Stimulated activated CD4-positive, alpha-beta T cell treated with anti-CD3 and anti-CD28 coated beads, Interleukin-1b, Interleukin-23, amount 100 ng/mL, for 24 hours (primary cell): ENCODE measurements around the gene CAPN7.

ENCODE experiments used
- DNase-seq, 4 experiments: peaks; one replicate each; pipeline ENCODE4 v3.0.0-alpha.2; 2020; ENCODE audit warnings: low read depth in 4 of 4, low spot score in 1 of 4

The CAPN7 gene

DNA sequence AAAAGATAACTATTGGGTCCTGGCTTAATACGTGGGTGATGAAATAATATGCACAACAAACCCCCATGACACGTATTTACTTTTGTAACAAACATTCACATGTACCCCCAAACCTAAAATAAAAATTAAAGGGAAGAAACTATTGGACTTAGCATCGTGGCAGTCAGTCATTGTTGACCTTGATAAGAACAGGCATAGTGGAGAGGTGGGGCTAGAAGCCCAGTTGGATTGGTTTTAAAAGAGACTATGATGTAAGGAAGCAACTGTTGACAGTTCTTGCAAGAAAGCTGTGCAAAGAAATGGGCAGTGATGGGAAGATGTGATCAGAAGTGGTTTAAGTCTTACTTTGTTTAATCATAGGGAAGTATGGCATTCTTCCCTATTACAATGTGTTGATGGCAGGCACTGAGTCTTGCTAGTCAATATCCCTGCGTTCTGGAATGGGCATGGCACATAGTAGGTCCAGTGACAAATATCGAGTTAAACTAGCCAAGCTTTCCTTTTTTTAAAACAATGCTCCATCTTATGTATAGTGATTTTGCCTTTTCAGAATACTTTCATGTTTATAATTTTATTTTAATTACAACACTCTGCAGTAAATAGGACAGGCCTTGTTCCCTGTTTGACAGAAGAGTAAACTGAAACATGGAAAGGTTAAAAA is 37.9 kb downstream of the CAPN7 start:
- no peak for DNase-seq

DNA sequence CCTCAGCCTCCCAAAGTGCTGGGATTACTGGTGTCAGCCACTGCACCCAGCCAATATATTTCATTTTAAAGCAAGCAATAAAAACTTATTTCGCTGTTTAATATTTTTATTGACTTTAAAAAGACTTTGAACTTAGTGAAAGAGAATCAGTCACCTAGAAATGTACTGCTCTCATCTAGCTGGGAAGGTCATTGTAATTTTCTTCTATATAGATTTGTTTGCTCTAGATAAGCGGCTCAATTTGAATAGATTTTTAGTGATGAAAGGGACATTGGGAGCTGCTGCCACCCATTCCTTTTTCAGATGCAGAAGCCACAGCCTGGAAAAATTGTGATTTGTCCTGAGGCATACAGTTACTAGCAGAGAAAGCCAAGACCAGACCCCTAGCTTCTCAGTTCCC is 40.1 kb downstream of the CAPN7 start:
- no peak for DNase-seq

DNA sequence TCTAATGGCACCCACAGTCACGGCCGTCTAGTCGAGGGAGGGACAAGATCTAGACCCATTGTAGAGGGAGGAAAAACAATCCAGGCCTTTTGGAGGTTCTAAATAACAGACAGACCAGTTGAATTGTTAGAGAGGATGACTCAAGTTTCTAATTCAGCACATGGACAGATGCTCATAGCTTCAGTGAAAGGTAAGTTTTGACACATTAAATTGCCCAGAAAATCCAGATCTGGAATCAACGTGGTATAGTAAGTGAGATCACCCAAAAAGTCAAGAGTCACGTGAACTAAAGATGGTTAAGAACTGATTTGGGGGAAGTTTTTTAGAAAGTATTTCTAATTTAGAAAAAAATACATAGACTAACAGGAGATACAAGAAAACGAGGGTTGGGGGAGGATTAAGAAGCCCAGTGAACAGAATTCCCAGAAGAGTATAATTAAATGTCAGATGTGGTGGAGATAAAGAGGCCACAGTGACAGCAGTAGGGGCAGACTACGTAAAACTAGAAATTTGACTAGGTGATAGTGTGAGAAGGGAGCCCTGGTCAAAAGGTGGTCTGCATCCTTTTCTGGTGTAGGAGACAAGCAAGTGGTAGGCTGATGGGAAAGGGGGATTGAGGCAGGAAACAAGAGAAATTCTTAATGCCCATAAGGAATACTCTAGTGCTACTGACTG is 47.1 kb downstream of the CAPN7 start:
- DNase-seq: no peak

DNA sequence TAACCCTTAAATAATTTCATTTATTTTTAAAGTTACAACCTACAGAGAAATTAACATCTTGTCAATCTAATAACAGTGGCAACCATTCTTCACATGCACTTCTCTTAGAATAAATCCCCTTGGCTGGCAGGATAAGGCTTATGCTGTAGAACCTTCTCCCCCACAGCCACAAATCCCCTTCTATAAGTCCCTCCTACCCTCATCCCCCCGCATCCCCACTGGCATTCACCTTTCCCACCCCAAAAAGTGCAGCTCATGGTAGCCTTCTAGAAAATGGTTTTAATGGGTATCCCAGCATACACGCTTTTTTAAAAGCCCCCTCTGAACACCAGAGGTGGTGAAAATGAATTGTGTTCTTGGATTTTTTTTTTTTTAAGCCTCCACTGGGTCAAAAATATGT is 49.2 kb downstream of the CAPN7 start:
- no peak for DNase-seq

DNA sequence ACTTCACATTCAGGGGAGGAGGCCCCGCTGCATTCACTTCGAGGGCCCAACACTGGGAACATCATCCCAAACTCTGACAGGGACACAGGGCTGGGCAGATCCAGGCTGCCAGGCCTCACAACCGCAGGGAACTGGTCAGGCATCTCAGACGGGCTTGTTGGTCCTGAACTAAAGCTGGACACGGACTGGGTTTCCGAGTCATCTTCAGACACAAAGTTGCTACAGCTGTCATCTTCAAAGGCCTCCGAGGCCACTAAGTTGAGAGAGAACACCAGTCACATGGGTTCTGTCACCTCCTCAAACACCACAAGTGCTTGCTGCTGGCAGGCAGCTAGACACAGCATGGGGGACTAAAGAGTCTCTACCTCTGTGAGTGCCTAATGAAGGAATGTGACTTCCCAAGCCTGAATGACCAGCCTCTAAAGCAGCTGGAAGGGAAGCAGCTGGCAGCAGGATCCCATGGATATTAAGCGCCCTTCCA is 50.9 kb downstream of the CAPN7 start:
- DNase-seq: no peak

DNA sequence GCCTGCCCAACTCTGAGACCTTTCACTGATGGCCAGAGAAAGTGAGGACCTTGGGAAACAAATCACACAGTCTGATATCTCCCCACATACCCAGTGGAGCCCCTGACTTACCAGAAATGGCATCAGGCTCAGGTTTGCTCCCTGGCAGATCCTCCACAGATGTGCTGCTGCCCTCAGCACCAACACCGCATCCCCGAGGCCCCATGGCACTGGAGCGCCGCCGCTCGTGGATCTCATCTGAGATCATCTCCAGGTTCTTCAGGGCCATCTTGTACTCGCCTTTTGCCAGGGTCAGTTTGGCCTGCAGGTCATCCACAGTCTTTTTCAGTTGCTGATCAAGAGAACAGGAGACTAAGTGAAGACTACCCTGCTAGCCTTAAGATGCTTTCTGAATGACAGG is 52.7 kb downstream of the CAPN7 start:
- DNase-seq: no peak

DNA sequence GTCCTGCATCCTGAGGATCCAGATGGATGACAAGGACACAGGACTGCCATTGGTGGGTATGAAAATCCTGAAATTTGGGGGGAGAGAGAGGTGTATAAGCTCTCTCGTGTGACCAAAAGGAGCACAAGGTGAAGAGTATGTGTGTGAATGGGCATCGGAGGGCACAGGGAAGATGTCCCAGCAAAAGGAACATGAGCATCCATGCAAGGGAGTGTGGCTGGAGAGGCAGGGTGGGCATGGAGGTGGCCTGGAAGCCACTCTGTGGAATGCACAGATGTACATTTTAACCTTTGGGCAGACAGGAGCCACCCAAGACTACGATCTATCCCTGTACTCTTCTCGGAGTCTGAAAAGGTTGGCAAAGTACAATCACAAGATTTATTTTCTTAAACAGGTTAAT is 54.5 kb downstream of the CAPN7 start:
- no peak for DNase-seq

DNA sequence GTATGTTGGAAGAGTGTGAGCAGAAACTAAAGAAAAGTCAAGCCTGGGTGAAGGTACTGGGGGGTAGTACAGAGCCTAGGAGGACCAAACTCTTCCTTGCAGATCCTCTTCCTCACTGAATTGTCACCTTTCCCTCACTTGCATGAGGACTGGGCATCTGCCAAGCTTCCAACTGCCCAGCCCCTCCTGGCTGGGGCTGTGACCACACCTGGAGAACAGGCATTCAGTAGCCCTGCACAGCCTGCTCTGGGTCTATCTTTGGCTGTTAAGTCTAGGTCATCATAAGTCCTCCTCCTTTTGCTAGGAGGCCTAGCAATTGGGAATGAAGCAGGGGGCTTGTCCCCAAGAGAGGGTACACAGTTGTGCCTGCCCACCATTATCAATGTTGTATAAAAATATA is 55.2 kb downstream of the CAPN7 start:
- DNase-seq: no peak

DNA sequence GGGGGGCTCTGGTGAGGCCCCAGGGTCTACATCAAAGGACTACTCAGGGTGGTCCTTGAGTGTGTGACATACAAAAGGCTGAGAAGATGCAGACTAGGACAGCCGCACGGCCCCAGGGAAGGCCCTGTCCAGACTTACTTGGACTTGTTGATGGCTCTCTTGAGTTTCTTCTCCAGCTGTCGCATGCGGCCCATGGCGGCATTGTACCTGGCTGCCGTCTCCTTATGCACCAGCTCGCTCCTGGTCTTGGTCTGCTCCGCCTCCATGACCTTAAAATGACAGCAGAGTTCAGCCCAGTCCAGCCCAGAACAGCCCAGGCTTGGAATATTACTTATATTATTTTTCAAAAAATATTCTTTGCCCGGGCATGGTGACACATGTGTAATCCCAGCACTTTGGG is 56.0 kb downstream of the CAPN7 start:
- DNase-seq: no peak

DNA sequence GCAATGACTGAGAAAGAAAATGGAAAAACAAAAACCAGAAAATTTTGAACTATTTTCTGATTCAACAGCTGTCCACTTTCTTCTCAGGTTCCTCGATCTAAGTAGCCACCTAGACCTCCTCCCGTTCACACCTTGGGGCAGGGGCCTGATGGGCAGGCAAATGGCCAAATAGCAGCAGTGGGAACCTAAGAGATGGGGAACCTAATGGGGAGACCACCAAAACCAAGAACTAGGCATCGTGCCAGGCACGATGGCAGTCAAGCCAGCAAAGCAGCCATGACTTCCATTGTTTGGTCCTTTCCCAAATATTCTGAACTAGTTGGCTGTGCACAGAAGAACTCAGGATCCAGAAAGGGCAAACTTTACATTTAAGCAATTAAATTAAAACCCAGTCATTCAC is 57.1 kb downstream of the CAPN7 start:
- DNase-seq: no peak

DNA sequence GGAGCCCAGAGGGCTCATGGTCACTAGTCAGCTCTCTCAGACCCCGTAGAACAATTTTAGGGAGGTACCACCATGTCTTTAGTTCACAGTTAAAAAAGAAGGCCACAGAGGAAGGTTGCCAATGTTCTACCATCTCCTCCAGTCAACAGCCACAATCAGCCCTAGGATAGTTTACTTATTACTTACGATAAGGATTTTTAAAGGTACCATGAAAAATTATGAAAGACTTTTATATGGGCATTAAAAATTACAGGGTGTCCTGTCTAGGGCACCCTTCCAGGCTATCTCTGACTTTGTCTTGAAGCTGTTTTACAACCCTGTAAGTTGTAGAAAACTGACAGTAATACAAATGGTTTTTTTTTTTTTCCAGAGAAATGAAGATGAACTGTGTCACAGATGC is 57.9 kb downstream of the CAPN7 start:
- DNase-seq: no peak

DNA sequence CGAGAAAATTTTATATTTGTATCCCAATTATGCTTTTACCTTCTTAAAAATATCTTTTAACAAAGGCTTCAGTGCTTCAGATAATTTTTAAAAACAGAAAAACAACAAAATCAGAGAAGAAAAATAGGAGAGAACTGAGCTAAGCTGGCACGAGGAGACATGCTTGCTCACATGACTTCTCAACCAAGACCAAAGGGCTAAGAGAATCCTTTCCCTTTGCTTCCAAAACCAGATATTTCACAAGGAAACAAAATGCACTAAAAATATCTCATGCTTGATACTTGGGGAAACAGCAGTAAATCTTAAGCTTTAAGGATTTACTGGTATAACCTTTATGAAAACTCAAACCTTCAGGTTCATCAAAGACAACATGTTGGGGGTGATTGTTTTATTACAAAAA is 58.4 kb downstream of the CAPN7 start:
- DNase-seq: no peak

DNA sequence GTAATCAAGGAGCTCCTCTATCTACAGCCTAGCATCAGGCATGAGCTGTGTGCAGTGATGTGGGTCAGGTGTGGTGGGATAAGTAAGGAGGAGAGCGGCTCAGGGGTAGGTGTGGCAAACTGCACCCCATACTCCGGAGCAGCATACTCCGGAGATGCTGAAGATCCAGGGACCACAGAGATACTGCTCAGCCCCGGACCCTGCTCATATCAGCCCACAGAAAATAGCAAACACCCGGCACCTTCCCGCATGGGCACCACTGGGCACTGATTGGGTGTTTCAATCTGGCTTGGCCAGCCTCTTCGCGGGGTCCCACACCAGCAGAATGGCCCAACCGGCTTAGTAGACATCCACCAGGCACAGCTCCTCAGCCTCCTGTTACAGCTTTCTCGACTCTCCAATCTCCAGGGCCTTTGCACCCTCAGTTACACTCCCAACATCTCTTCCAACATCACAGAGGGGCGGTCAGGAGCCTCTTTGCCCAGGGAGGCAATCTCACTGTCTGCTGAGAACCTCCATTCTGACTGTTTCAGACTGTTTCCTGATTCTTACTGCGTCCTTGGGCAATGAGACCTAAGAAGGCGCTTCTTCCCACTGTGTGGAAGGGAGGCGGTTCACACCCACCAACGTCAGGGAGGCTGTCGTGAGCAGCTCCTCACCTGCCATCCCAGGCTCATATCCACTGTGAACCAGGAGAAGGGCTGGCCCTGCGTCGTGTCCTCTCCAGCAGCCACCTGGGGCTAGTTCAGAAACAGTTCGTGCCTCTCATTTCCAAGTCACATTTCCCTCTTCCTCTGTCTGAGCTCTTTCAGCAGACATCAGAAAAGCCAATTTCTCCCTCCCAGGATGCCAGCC is 59.8 kb downstream of the CAPN7 start:
- DNase-seq: no peak

DNA sequence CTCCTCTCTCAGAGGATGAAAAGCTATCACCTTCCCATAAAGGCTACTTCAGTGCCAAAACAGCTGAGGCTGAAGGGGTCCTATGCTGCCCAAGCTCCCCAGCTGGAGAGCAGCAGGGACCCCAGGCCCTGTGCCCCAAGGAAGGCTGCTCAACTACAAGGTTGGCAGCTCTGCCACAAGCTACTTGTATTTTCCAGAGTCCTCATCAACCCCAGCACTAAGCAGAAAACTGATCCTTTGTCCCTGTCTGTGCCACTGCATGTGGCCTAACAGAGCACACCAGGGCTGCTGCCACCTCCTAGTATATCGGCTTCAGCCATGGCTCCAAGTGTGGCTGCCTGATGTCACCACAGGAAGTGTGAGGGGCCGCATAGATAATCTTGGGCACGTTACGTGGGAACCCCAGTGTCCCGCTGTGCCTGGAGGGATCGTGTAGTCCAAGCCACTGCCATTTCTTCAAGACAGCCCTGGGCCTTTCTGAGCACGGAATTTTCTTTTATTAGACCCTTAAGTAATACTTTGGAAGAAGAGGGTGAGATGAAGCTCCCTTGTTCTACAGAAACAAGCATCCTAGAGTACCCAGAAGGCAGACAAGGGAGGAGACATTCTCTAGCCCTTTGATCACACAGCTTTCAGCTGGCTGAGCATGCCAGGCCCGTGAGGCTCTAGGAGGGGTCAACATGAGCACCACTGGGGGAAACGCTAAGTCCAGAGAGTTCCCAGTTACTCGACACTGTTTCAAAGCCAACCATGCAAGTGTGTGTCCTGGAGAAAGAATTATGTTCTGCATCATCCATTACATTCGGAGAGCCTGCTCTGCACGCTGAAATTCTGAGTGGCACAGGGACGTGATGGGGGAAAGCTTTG is 60.7 kb downstream of the CAPN7 start:
- DNase-seq: no peak

DNA sequence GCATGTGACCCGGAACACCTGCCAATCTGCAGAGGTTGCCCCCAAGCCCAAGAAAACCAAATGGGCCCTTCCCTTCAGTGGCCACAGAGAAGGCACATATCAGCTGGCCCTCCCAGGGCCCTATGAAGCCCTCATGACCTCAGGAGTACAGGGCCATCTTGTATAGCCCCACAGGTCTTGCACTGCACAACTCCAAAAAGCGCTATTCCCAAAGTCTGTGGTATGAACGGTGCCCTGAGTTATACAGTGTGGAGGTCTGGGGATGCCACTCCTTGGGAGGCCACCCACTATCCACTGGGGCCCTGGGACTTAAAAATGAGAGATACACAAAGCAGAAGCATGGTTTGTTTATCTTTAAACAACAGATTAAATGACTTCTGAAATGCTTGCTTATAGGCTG is 61.5 kb downstream of the CAPN7 start:
- DNase-seq: no peak

DNA sequence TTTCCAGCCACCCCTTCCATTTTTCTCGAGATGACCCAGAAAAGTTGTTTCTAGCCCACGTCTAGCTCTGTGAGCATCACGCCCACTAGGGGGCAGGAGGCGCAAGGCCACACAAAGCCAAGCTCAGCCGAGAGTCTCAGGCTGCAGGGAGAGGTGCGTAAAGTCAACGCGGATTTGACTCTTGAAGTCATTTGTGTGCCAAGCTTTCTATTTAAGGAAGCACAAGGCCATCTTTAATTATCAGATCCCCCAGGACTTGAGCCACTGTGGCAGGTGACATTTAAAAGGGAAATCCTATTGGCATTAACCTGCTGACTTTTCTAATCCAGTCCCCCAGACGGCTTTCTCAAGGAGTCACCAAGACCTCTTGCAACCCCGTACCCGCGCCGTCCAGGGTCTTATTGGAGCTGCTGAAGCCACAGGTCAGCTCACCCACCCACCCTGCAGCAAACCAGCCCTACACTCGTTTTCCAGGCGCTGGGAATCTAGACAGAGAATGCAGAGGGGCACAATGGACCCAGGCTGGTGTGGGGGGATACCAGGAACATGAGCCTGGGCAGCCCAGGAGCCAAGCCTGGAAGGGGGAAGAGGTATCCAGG is 62.1 kb downstream of the CAPN7 start:
- DNase-seq: peak; percentile 65 to 78 (median 72)

DNA sequence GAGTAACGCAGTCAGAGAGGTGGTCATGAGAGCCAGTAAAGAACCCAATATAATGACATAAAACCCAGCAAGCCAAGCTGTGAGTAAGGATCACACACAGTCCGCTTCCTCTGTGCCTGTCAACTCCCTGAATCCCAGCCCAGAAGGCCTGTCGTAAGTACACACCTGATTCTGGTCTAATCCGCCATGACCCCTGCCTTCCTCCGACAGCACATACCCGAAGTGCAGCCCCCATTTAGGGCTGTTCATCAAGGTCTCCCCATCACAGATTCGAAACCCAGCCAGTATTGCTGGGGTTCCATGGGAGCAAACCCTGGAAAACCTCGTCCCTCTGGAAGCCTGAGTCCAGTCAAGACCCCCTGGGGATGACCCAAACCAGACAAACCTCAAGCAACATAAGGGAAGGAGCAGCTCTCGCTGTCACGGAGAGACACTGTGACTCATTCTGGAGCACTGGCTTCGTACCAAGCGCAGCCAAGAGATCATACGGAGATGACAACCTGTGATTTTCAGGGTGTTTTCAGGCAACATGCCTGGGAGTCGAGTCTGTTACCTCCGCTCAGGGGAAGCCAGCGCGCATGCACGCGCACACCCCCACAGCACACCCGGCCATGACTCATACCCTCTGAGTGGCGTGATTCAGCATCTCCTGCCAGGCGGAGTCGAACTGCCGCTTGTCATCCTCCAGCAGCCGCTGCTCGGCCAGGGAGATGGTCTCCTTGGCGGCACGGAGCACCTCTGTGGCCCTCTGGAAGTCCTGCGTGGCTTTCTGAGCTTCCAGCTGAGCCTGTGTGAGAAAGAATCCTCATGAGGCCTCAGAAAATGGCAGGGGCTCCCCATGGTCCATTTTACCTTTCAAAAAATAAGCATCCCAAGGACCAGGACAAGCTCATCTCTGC is 63.3 kb downstream of the CAPN7 start:
- peak; percentile 64 to 83 (median 74) for DNase-seq

DNA sequence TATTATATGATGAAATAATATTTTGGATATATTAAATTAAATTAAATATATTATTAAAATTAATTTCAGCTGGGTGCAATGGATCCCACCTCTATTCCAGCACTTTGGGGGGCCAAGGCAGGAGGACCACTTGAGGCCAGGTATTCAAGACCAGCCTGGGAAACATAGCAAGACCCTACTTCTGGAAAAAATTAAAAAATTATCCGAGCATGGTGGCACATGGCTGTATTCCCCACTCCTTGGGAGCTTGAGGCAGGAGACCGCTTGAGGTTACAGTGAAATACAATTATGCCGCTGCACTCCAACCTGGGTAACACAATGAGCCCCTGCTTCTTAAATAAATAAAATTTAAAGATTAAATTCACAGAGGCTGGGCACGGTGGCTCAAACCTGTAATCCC is 65.0 kb downstream of the CAPN7 start:
- no peak for DNase-seq

DNA sequence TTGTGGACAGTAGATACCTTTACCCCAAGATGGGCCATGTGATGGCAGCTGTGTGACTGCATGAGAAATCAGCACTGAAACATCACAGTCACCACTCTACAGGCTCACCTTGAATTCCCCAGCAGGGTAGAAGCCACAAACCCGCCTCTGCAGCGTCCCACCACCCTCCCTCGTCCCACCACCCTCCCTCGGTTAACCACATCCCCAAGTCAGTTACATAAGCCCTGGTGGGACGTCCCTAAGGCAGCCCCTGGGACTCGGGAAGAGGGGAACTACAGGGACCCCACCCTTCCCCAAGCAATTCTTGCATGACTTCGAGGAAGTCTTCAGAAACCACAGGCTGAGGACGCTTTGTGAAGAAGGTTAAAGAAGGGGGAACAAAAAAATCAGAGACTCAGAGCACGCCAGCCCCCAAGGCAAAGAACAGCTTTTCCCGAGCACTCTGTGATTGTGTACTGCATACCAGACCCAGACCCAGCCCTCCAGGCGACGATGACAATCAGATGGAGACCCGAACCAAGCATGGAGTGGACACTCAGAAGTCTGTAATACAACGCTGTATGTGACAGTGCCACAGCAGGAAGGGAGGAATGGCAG is 65.8 kb downstream of the CAPN7 start:
- peak in 3 of 4 experiments; percentile 47 to 61 (median 57) for DNase-seq
